Ovary (tissue), 3 donors: Measurements from ENCODE around the gene SLC24A4.

ENCODE experiments used
- EP300 ChIP-seq: sonication (generic); formaldehyde crosslinking; IDR thresholded peaks from one replicate; pipeline ENCODE4 v1.6.1; 2017; ENCODE audit warnings: antibody characterized with exemption
- POLR2A ChIP-seq: fragments of 450-650 bp; IDR thresholded peaks from one replicate; pipeline ENCODE4 v1.6.1; 2017; ENCODE audit warnings: antibody characterized with exemption, mild to moderate bottlenecking, moderate library complexity
- TF ChIP-seq, protein P1 (sequence below), 3 donors: fragments of 450-650 bp in 2 of 3; fragments of 200-600 bp in 1 of 3; IDR thresholded peaks; one replicate each; pipeline versions ENCODE4 v1.5.1 to v1.8.0; 2016 to 2022; ENCODE audit warnings: antibody characterized with exemption in 3 of 3, mild to moderate bottlenecking in 1 of 3
- donor health status: DM: no; HTN: no; CAD: no.

DNA sequence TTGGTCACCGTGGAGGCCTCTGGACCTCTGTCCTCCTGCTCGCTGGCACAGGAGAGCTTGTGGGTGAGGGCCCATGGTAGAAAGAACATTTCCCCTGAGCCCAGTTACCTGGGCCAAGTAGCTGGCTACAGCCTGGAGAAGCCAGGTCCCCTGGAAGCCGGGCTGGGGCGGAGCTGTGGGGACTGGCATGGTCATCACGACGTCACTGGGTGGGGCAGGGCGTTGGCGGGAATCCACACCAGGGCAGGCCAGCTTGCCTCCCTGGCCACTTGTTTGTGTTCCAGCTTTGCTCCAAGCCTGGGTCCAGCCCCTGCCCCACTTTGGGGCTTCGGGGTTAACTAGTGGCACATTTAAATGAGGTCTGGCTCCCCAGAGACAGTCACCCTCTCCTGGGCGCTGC lies 35.0 kb upstream of the SLC24A4 start:
- TF ChIP-seq, protein P1, sequence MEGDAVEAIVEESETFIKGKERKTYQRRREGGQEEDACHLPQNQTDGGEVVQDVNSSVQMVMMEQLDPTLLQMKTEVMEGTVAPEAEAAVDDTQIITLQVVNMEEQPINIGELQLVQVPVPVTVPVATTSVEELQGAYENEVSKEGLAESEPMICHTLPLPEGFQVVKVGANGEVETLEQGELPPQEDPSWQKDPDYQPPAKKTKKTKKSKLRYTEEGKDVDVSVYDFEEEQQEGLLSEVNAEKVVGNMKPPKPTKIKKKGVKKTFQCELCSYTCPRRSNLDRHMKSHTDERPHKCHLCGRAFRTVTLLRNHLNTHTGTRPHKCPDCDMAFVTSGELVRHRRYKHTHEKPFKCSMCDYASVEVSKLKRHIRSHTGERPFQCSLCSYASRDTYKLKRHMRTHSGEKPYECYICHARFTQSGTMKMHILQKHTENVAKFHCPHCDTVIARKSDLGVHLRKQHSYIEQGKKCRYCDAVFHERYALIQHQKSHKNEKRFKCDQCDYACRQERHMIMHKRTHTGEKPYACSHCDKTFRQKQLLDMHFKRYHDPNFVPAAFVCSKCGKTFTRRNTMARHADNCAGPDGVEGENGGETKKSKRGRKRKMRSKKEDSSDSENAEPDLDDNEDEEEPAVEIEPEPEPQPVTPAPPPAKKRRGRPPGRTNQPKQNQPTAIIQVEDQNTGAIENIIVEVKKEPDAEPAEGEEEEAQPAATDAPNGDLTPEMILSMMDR (IDR thresholded peaks at IDR 0.05): no peak
- TF ChIP-seq POLR2A: no peak
- TF ChIP-seq EP300: no peak
